Vagina (tissue), 2 donors: ENCODE measurements around the gene SLC2A4RG. TPM values are rescaled to one million over a fixed set of nuclear protein-coding genes. Genes with fewer than 3 reads are reported as not detected.

Experiments
- DNase-seq, 2 donors: peaks; one replicate each; pipeline ENCODE4 v3.0.0-alpha.2; 2017; ENCODE audit errors: extremely low spot score in 2 of 2
- H3K27ac ChIP-seq: fragments of 200-600 bp; sonication (generic); one replicate; pipeline ENCODE4 v1.5.1; 2019
- H3K27me3 ChIP-seq: fragments of 200-600 bp; sonication (generic); one replicate; pipeline ENCODE4 v1.5.1; 2019
- H3K36me3 ChIP-seq, 2 donors: fragments of 200-600 bp; sonication (generic); one replicate each; pipeline ENCODE4 v1.5.1; 2017 to 2019
- H3K4me1 ChIP-seq: fragments of 200-600 bp; sonication (generic); one replicate; pipeline ENCODE4 v1.5.1; 2019
- H3K4me3 ChIP-seq, 2 donors: fragments of 200-600 bp; sonication (generic); 1 replicate in 1 of 2; 2 replicates in 1 of 2; pipeline ENCODE4 v1.5.1; 2016 to 2019
- H3K9me3 ChIP-seq: fragments of 200-600 bp; sonication (generic); one replicate; pipeline ENCODE4 v1.5.1; 2019
- POLR2A ChIP-seq, 2 donors: fragments of 450-650 bp; IDR thresholded peaks; one replicate each; pipeline ENCODE4 v1.6.1; 2017; ENCODE audit warnings: antibody characterized with exemption in 2 of 2, mild to moderate bottlenecking in 2 of 2, moderate library complexity in 2 of 2
- POLR2AphosphoS5 ChIP-seq, 2 donors: sonication (generic); formaldehyde crosslinking; IDR thresholded peaks; one replicate each; pipeline ENCODE4 v1.9.0; 2017; ENCODE audit warnings: antibody characterized with exemption in 2 of 2, mild to moderate bottlenecking in 2 of 2, low read depth in 1 of 2; ENCODE audit not compliant: insufficient read depth in 1 of 2
- intact Hi-C: fragments of 100-400 bp; cut with DNase I; formaldehyde crosslinking; loops from one replicate; pipeline ENCODE4 v1.15.1; 2023
- small RNA-seq: library from RNA; depleted of rRNA; stranded (forward); fragments of <200 nt; gene quantifications from one replicate; pipeline ENCODE3, GENCODE V24; 2016
- total RNA-seq: library from RNA; depleted of rRNA; stranded (reverse); fragments of >200 nt; gene quantifications from one replicate; pipeline ENCODE4 v1.2.3, GENCODE V29; 2016
- TF ChIP-seq, protein P1 (sequence below), 3 experiments: fragments of 450-650 bp in 2 of 3; fragments of 200-600 bp in 1 of 3; sonication (generic) in 1 of 3; IDR thresholded peaks; one replicate each; pipeline ENCODE4 v1.5.1; 2017 to 2019; ENCODE audit warnings: antibody characterized with exemption in 3 of 3, mild to moderate bottlenecking in 2 of 3, moderate library complexity in 2 of 3

SLC2A4RG gene
- total RNA-seq, 1 donor from 2014 or later = 33.1 TPM

- Histone ChIP-seq H3K4me3 (no peak overlapping the region), H3K9me3 (no peaks in the 10 kb centered on the region), H3K27ac (no peak overlapping the region), H3K27me3 (no peaks in the 10 kb centered on the region), H3K4me1 (no peaks in the 10 kb centered on the region), H3K36me3 (peaks cover 0 to 5% of the 10 kb centered on the region in 2 donors)
- intact Hi-C loops = no loop called here
- TF ChIP-seq POLR2A (IDR thresholded peaks at IDR 0.05) (no peak), POLR2AphosphoS5 (IDR thresholded peaks at IDR 0.05; ENCODE audit: insufficient read depth in 1 of 2, low read depth in 1 of 2) (no peak)
- TF ChIP-seq, protein P1, sequence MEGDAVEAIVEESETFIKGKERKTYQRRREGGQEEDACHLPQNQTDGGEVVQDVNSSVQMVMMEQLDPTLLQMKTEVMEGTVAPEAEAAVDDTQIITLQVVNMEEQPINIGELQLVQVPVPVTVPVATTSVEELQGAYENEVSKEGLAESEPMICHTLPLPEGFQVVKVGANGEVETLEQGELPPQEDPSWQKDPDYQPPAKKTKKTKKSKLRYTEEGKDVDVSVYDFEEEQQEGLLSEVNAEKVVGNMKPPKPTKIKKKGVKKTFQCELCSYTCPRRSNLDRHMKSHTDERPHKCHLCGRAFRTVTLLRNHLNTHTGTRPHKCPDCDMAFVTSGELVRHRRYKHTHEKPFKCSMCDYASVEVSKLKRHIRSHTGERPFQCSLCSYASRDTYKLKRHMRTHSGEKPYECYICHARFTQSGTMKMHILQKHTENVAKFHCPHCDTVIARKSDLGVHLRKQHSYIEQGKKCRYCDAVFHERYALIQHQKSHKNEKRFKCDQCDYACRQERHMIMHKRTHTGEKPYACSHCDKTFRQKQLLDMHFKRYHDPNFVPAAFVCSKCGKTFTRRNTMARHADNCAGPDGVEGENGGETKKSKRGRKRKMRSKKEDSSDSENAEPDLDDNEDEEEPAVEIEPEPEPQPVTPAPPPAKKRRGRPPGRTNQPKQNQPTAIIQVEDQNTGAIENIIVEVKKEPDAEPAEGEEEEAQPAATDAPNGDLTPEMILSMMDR (IDR thresholded peaks at IDR 0.05) = no peak
- no peak for DNase-seq
Observed at GRCh38 chr20:63791497-63792156, 52.1 kb downstream of the SLC2A4RG start.

GRCh38 chr20:63792866-63793265, 53.3 kb downstream of the SLC2A4RG start:
- Histone ChIP-seq H3K4me3 (no peak overlapping the region), H3K27me3 (no peaks in the 10 kb centered on the region), H3K36me3 (peaks cover 0 to 5% of the 10 kb centered on the region in 2 donors), H3K9me3 (no peaks in the 10 kb centered on the region), H3K27ac (no peak overlapping the region), H3K4me1 (no peaks in the 10 kb centered on the region)
- intact Hi-C loops = no loop called here
- TF ChIP-seq, protein P1 (IDR thresholded peaks at IDR 0.05) = no peak
- TF ChIP-seq POLR2AphosphoS5 (IDR thresholded peaks at IDR 0.05; ENCODE audit: insufficient read depth in 1 of 2, low read depth in 1 of 2) = no peak
- TF ChIP-seq POLR2A (IDR thresholded peaks at IDR 0.05) = no peak
- DNase-seq = no peak

Small RNA genes within 50 kb of the gene (small RNA-seq; reads per million reads assigned to genes)
- gene LIME1 (not detected), gene TNFRSF6B (not detected)

Other genes with a start within 250 kb of the SLC2A4RG start
- 9.8 TPM for gene EEF1A2, start 240.7 kb upstream of the SLC2A4RG start, total RNA-seq
- gene PPDPF, start 219.0 kb upstream of the SLC2A4RG start, total RNA-seq = 198 TPM
- 25.8 TPM for gene PTK6, start 202.4 kb upstream of the SLC2A4RG start, total RNA-seq
- gene SRMS, start 192.0 kb upstream of the SLC2A4RG start, total RNA-seq = not detected
- gene FNDC11, start 185.6 kb upstream of the SLC2A4RG start, total RNA-seq = not detected
- 31.4 TPM for gene HELZ2, start 165.5 kb upstream of the SLC2A4RG start, total RNA-seq
- 11.3 TPM for gene GMEB2, start 112.7 kb upstream of the SLC2A4RG start, total RNA-seq
- gene STMN3, start 86.4 kb upstream of the SLC2A4RG start, total RNA-seq = 14.7 TPM
- 17.7 TPM for gene RTEL1, start 81.5 kb upstream of the SLC2A4RG start, total RNA-seq
- 16.7 TPM for gene TNFRSF6B, start 43.1 kb upstream of the SLC2A4RG start, total RNA-seq
- gene ARFRP1, start 31.8 kb upstream of the SLC2A4RG start, total RNA-seq = 30.9 TPM
- 30.4 TPM for gene ZGPAT, start 31.7 kb upstream of the SLC2A4RG start, total RNA-seq
- gene LIME1, start 3.1 kb upstream of the SLC2A4RG start, total RNA-seq = 32.4 TPM
- gene ZBTB46, start 91.5 kb downstream of the SLC2A4RG start, total RNA-seq = 7.4 TPM
- not detected for gene ABHD16B, start 121.7 kb downstream of the SLC2A4RG start, total RNA-seq
- gene TPD52L2, start 125.5 kb downstream of the SLC2A4RG start, total RNA-seq = 90.1 TPM
- gene DNAJC5, start 155.3 kb downstream of the SLC2A4RG start, total RNA-seq = 25.8 TPM
- gene UCKL1, start 216.6 kb downstream of the SLC2A4RG start, total RNA-seq = 50.1 TPM
- 10.3 TPM for gene ZNF512B, start 230.2 kb downstream of the SLC2A4RG start, total RNA-seq
- 11.8 TPM for gene SAMD10, start 239.9 kb downstream of the SLC2A4RG start, total RNA-seq
- 50.6 TPM for gene PRPF6, start 241.4 kb downstream of the SLC2A4RG start, total RNA-seq